ENCODE results near the gene PIK3C2G. TPM values are rescaled to one million over a fixed set of nuclear protein-coding genes. Genes with fewer than 3 reads are reported as not detected.

Gene PIK3C2G
- total RNA-seq, 1 donor from 2014 or later, result not detected

DNA sequence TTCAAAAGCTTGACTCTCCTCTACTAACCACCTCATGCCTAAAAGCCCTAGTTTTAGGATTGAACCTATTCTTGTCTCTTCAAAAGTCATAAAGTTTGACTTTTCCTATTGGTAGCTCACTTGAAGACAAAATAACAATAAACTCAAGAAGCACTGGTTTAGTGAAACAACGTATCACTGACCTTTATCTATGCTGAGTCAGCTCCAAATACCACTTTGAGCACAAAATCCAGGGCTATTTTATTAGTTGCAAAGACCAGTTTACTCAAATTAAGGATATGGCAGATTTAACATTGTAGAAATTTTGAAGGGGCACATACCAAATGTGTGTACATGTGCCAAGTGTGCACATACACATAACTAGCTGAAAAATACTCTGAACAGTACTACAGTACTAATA lies 45.0 kb downstream of the PIK3C2G start:
- TF ChIP-seq, protein P1, sequence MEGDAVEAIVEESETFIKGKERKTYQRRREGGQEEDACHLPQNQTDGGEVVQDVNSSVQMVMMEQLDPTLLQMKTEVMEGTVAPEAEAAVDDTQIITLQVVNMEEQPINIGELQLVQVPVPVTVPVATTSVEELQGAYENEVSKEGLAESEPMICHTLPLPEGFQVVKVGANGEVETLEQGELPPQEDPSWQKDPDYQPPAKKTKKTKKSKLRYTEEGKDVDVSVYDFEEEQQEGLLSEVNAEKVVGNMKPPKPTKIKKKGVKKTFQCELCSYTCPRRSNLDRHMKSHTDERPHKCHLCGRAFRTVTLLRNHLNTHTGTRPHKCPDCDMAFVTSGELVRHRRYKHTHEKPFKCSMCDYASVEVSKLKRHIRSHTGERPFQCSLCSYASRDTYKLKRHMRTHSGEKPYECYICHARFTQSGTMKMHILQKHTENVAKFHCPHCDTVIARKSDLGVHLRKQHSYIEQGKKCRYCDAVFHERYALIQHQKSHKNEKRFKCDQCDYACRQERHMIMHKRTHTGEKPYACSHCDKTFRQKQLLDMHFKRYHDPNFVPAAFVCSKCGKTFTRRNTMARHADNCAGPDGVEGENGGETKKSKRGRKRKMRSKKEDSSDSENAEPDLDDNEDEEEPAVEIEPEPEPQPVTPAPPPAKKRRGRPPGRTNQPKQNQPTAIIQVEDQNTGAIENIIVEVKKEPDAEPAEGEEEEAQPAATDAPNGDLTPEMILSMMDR (IDR thresholded peaks at IDR 0.05), result no peak
- Mint-ChIP-seq H3K27ac (ENCODE audit: unreplicated experiment) (no peak overlapping the region), H3K4me1 (ENCODE audit: low read depth) (no peaks in the 10 kb centered on the region), H3K36me3 (ENCODE audit: low read depth) (no peaks in the 10 kb centered on the region), H3K9me3 (ENCODE audit: low read depth) (peaks cover 5% of the 10 kb centered on the region), H3K4me3 (ENCODE audit: unreplicated experiment) (no peak overlapping the region), H3K27me3 (ENCODE audit: low read depth) (no peaks in the 10 kb centered on the region)
- DNase-seq (ENCODE audit: low spot score), result no peak

DNA sequence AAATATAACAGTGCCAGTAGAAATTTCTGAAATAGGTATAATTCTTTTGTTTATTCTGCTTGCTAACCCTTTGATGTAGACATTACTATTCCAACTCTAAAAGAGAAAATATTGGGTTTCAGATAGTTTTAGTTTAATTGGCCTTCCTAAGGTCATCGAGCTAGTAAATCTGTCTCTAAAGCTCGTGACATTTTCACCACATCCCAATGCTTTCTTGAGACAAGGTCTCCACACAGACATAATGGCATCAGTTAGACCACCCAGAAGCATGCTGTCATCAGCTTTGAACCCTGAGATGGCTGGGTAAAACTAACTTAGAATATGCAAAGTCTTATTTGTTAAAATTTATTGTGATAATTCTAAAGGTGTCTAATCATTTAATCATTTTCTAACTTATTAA lies 52.0 kb downstream of the PIK3C2G start:
- Mint-ChIP-seq H3K4me1 (ENCODE audit: low read depth) (no peaks in the 10 kb centered on the region), H3K36me3 (ENCODE audit: low read depth) (no peaks in the 10 kb centered on the region), H3K4me3 (ENCODE audit: unreplicated experiment) (no peak overlapping the region), H3K9me3 (ENCODE audit: low read depth) (peaks cover 5% of the 10 kb centered on the region), H3K27me3 (ENCODE audit: low read depth) (no peaks in the 10 kb centered on the region), H3K27ac (ENCODE audit: unreplicated experiment) (no peak overlapping the region)
- no peak for DNase-seq (ENCODE audit: low spot score)
- TF ChIP-seq, protein P1 (IDR thresholded peaks at IDR 0.05), result no peak

DNA sequence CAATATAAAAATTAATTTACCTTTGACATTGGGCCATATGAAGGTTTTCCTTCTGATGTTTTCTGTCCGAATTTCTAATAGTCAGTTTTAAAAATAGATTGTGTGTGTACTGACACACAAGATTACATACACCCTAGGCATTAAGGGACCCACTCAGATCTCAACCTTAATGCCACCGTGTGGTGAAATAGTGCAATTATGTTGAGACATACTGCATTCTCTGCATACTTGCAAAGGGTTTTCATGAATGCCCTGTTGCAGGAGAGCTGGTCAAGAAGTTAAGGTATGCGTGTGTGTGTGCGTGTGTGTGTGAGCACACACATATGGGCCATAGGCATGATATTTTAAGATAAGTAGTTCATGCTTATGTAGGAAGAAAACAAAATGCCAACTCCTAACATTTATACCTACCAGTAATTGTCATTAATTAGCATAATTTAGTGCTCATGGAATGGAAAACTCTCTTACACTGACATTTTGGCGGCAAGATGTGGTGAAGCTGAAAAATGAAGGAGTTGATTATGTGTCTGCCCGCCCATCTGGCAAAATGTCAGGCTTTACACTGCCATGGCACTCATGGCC lies 58.8 kb downstream of the PIK3C2G start:
- H3K4me1 Mint-ChIP-seq (ENCODE audit: low read depth), result peaks cover 15% of the 10 kb centered on the region
- no peaks in the 10 kb centered on the region for H3K9me3 Mint-ChIP-seq (ENCODE audit: low read depth)
- H3K4me3 Mint-ChIP-seq (ENCODE audit: unreplicated experiment), result no peak overlapping the region
- no peak for DNase-seq (ENCODE audit: low spot score)
- H3K27ac Mint-ChIP-seq (ENCODE audit: unreplicated experiment), result no peak overlapping the region
- TF ChIP-seq, protein P1 (IDR thresholded peaks at IDR 0.05), result peak; percentile 80
- no peaks in the 10 kb centered on the region for H3K27me3 Mint-ChIP-seq (ENCODE audit: low read depth)
- no peaks in the 10 kb centered on the region for H3K36me3 Mint-ChIP-seq (ENCODE audit: low read depth)

DNA sequence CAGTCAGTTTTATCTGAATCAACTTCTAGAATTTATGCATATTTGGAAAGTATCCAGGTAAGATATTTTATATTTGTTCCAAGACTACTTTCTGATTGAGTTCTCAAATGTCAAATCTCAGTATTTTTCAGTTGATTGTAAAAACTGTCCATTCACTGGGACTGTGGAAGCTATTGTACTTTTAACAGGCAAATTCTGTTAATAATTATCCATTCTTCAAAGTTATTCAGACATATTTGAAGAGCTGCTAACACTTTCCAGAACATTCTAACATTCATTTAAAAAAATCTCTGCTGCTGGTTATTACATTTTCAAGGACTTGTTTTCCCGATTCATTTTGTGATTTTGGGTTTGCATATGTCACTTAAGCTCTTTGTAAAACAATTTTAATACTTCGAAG lies 59.7 kb downstream of the PIK3C2G start:
- Mint-ChIP-seq H3K27ac (ENCODE audit: unreplicated experiment) (no peak overlapping the region), H3K4me3 (ENCODE audit: unreplicated experiment) (no peak overlapping the region), H3K27me3 (ENCODE audit: low read depth) (no peaks in the 10 kb centered on the region), H3K9me3 (ENCODE audit: low read depth) (no peaks in the 10 kb centered on the region), H3K36me3 (ENCODE audit: low read depth) (no peaks in the 10 kb centered on the region), H3K4me1 (ENCODE audit: low read depth) (peaks cover 15% of the 10 kb centered on the region)
- no peak for DNase-seq (ENCODE audit: low spot score)
- TF ChIP-seq, protein P1 (IDR thresholded peaks at IDR 0.05), result no peak

DNA sequence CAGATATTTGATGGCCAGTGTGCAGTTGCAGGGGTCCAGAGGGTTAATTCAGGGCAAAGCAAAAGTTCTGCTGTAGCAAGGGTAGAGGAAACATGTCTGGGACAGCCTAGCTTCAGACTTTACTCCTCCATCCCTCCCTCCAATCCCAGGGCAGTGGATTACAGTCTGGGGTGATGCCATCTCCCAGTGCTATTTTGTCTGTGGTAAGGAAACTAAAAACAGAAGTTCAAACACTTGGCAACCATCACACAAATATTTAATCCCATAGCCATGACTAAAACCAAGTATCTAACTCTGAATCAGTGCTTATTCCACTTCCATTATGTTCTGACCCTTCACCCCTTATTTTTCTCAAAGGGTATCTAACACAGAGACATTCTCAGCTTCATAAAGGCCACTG lies 61.8 kb downstream of the PIK3C2G start:
- no peaks in the 10 kb centered on the region for H3K36me3 Mint-ChIP-seq (ENCODE audit: low read depth)
- no peak overlapping the region for H3K4me3 Mint-ChIP-seq (ENCODE audit: unreplicated experiment)
- TF ChIP-seq, protein P1 (IDR thresholded peaks at IDR 0.05), result no peak
- no peaks in the 10 kb centered on the region for H3K27me3 Mint-ChIP-seq (ENCODE audit: low read depth)
- H3K27ac Mint-ChIP-seq (ENCODE audit: unreplicated experiment), result no peak overlapping the region
- peaks cover 15% of the 10 kb centered on the region for H3K4me1 Mint-ChIP-seq (ENCODE audit: low read depth)
- H3K9me3 Mint-ChIP-seq (ENCODE audit: low read depth), result no peaks in the 10 kb centered on the region
- no peak for DNase-seq (ENCODE audit: low spot score)
